GM18520 (cell line): Measurements from ENCODE around the gene SPIN3.
A peak's percentile ranks its signal among the peaks of the same experiment; 100 is the strongest.
"Not testable (repeated sequence)": the region's sequence is repeated elsewhere in the genome, so short reads cannot be mapped to it uniquely, and the experiment has no call there.

Source experiments
- ATAC-seq: cut with Tn5 transposase; IDR thresholded peaks from one replicate; pipeline ENCODE4 v1.9.1; 2021; ENCODE audit not compliant: unreplicated experiment

Gene SPIN3

DNA sequence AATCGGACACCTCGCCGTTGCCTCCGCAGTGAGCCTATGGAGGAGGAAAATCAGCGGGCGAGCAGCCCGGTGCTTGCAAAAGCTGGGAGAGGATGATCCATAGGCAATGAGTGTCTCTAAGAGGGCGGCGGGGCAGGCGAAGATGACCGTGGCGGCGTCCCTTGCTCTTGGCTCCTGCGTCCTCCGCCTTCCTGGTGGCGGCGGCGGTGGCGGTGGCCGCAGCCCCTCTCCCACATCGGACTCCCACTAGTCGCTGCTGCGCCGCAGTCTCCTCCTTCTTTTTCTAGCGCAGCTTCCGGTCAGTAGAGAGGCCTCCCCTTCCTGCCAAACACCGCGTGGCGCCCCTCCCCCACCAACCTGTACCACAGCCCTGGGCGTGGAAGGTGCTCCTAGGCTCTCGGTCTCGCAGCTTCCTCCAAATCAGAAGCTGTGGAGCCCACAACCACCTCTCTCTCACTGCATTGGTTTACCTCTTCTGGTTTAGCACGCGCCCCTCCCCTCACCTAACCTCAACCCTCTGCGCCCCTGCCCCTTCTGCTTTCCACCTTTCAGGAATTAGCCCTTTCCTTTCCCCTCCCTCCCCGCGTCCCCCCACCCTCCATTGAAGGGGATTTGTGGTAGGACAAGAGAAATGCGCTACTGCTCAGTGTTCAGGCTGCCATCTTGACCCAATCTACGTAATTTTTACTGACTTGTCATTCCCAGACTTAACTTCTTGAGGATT lies at the start of gene SPIN3:
SPIN3 (minus strand) TSS at position 271 of the 724 bp plus-strand sequence. CDS start 594 bp downstream, outside the sequence.
- peak; percentile 91 for ATAC-seq

DNA sequence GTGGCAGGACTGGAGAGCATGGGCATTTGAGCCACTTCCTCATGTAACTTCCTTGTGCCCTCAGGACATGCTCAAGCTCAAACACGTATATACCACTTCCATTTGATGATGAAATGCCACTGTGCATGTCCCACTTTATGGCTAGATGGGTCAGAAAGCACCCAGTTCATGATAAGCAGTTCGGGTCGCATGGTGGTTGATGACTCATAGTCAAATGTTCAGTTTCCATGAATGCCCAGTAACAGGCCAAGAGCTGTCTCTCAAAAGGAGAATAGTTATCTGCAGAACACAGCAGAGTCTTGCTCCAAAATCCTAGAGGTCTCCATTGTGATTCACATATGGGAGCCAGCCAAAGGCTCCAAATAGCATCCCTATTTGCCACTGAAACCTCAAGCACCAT lies 48.9 kb upstream of the SPIN3 start:
- ATAC-seq, result no peak

- not testable (repeated sequence) for ATAC-seq
These were observed 41.9 kb upstream of the SPIN3 start for GRCh38 chrX:57037265-57037664.

DNA sequence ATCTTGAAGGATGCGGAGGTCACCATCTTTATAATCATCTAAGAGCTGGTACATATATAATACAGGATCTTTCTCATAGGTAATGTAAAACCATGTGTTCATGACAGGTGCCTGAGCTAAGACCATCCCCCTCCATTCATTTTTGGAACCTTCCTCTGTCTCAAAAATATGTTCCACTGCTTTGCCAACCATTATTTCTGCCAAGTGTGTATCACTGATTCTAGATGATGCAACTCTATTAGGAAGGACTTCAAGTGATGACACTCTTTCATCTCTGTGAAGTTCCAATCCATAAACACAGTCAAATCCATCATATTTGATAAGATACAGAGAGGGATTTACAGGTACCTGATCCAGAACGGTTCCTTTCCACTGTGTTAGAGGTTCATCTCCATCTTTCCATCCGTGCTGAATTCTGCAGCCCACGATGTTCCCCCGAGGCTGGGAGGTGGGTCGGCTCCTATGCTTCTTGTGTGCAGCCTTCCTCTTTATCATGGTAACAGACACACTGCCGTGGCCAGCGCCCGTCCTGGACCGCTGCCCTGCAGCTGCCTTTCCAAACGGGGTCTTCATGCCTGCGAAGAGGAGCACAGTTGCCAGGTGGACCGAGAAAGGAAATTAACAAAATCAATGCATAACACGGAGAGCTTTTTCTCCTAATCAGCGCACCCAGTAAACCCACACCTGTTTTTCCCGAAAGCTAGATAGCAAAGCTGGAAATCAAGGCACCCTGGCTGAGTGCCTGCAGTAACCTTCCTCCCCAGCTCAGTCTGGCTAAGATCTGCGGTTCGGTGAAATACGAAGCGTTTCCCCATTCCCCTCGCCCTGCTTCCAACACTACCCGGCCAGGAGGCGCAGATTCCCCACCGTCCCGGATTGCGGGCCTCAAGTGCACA lies 718 bp downstream of the SPIN3 start:
- ATAC-seq, result no peak

GRCh38 chrX:56987741-56988140 lies 7.6 kb downstream of the SPIN3 start:
- peak; percentile 64 for ATAC-seq

- peak; percentile 52 for ATAC-seq
These were observed 9.2 kb downstream of the SPIN3 start for GRCh38 chrX:56986138-56986537.

GRCh38 chrX:56978172-56978571 lies 17.2 kb downstream of the SPIN3 start:
- peak; percentile 77 for ATAC-seq

- no peak for ATAC-seq
These were observed 19.7 kb downstream of the SPIN3 start for GRCh38 chrX:56975611-56976010.

GRCh38 chrX:56974408-56974807 lies 20.9 kb downstream of the SPIN3 start:
- ATAC-seq, result no peak

GRCh38 chrX:56969559-56969958 lies 25.8 kb downstream of the SPIN3 start:
- no peak for ATAC-seq

GRCh38 chrX:56968980-56969379 lies 26.4 kb downstream of the SPIN3 start:
- no peak for ATAC-seq

- no peak for ATAC-seq
These were observed 32.0 kb downstream of the SPIN3 start for GRCh38 chrX:56963377-56963776.

DNA sequence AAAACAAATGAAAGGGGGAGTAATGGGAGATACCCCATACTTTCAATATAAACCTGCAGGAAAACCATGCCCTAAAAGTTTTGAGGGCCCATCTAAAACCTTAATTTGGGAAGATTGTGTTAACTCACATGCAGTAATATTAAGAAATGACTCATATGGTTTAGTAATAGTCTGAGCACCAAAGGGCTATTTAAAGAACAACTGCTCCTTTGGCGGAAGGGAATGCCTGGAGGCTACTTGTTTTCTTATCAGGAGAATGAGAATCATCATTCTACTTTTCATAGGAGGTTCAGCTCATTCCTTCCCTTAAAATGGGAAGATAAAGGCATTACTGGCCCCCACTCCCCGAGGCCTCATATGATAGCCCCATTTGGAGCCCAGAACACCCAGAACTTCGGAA lies 47.6 kb downstream of the SPIN3 start:
- no peak for ATAC-seq

DNA sequence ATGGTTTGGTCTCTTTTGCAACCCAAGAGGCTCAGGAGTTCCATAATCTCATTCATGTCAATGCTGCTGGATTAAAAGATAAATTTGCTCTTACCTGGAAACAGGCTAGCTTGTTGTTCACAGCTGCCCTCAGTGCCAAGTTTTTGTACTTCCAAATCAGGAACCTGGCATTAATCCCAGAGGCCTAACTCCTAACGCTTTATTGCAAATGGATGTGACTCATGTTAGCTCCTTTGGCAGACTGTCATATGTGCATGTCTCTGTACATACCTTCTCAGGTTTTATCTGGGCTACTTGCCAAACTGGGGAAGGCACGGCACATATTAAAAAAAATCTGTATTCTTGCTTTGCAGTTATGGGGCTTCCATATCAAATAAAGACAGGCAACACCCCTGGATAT lies 49.1 kb downstream of the SPIN3 start:
- not testable (repeated sequence) for ATAC-seq

DNA sequence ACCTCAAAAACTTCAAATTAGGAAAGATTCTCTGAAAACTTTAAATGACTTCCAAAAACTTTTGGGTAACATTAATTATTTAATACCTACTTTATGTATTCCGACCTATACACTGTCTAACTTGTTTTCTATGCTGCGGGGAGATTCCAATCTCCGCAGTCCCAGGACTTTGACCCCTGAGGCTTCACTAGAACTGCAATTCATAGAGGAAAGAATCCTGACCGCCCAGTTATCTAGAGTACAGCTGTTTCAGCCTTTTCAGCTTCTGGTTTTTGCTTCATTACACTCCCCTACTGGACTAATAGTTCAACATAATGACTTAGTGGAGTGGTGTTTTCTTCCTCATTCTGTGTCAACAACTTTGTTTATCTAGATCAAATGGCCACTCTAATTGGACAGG lies 50.1 kb downstream of the SPIN3 start:
- ATAC-seq, result not testable (repeated sequence)

DNA sequence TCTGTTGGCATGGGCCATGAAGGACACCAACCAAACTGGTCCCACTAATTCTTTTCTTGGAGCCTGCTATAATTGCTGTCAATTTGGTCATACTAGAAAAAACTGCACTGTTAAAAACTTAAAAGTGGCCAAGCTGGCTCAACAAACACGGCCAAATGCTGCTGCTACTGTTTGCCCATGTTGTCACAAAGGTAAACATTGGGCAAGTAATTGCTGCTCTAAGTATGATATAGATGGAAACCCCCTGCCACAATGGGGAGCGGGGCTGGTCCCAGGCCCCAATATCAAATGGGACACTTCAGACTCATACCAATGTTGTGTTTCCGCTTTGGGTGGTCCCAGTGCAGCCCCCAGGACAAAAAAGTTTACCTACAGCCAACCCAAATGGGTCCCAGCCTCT lies 52.1 kb downstream of the SPIN3 start:
- ATAC-seq, result no peak
